H1 (cell line): Measurements from ENCODE around the gene TMEM35A. TPM values are rescaled to one million over a fixed set of nuclear protein-coding genes. Genes with fewer than 3 reads are reported as not detected.
A peak's percentile ranks its signal among the peaks of the same experiment; 100 is the strongest.

Source experiments
- CTCF ChIA-PET: fragments of 300-600 bp; sonication (Branson Sonifier 250); formaldehyde crosslinking; loops from one replicate; lab custom pipeline; 2021; ENCODE audit not compliant: partially characterized antibody; lab: Charles Lee
- POLR2A ChIA-PET: fragments of 300-600 bp; sonication (Branson Sonifier 250); formaldehyde crosslinking; loops from one replicate; lab custom pipeline; 2021; ENCODE audit warnings: inconsistent platforms; ENCODE audit not compliant: partially characterized antibody; lab: Charles Lee
- DNase-seq, 2 experiments: peaks; one replicate each; pipeline versions ENCODE4 v3.0.0 to v3.0.0-alpha.2; 2010 to 2022; ENCODE audit warnings: low spot score in 2 of 2, low read depth in 1 of 2, mixed read lengths in 1 of 2
- FAIRE-seq: peaks from 2 replicates; lab custom pipeline; 2011; peaks lifted over from hg19 to GRCh38; lab: Jason Lieb, UNC
- H2AFZ ChIP-seq: 2 replicates; pipeline ENCODE4 v1.8.1; 2012; ENCODE audit warnings: low read length, inconsistent platforms
- H2AK5ac ChIP-seq: 2 replicates; pipeline ENCODE4 v1.6.1; 2013; ENCODE audit warnings: low read depth, low read length
- H2BK120ac ChIP-seq: replicated peaks from 2 replicates; pipeline ENCODE3; 2013; ENCODE audit warnings: low read depth, low read length, inconsistent platforms
- H2BK12ac ChIP-seq: 2 replicates; pipeline ENCODE4 v1.6.1; 2013; ENCODE audit warnings: low read depth, low read length
- H2BK15ac ChIP-seq: 2 replicates; pipeline ENCODE4 v1.6.1; 2013; ENCODE audit warnings: low read length
- H2BK20ac ChIP-seq: 2 replicates; pipeline ENCODE4 v1.6.1; 2013; ENCODE audit warnings: low read length
- H2BK5ac ChIP-seq: 2 replicates; pipeline ENCODE4 v1.6.1; 2013; ENCODE audit warnings: low read depth, low read length
- H3K14ac ChIP-seq: 2 replicates; pipeline ENCODE4 v1.6.1; 2013; ENCODE audit warnings: inconsistent platforms; ENCODE audit not compliant: insufficient read length
- H3K18ac ChIP-seq: 2 replicates; pipeline ENCODE4 v1.6.1; 2013; ENCODE audit warnings: low read length; ENCODE audit errors: extremely low read depth
- H3K23ac ChIP-seq: 2 replicates; pipeline ENCODE4 v1.6.1; 2013; ENCODE audit warnings: inconsistent platforms; ENCODE audit not compliant: insufficient read length
- H3K23me2 ChIP-seq: 2 replicates; pipeline ENCODE4 v1.6.1; 2013; ENCODE audit warnings: low read depth, low read length
- H3K27ac ChIP-seq: 2 replicates; pipeline ENCODE4 v1.6.1; 2011; ENCODE audit warnings: low read depth, low read length, inconsistent platforms
- H3K27me3 ChIP-seq, 4 experiments: replicated peaks in 1 of 4; 1 replicate in 1 of 4; 2 replicates in 3 of 4; pipeline versions ENCODE4 v1.6.1 to v1.8.1; 2011 to 2013; ENCODE audit warnings: low read length in 3 of 4, mild to moderate bottlenecking in 3 of 4, inconsistent platforms in 2 of 4, mixed read lengths in 2 of 4, moderate library complexity in 1 of 4; ENCODE audit not compliant: control insufficient read depth in 3 of 4, insufficient read depth in 3 of 4; ENCODE audit errors: extremely low read depth in 1 of 4
- H3K36me3 ChIP-seq, 4 experiments: 2 replicates each; pipeline versions ENCODE4 v1.6.1 to v1.8.1; 2011 to 2013; ENCODE audit warnings: mild to moderate bottlenecking in 4 of 4, low read length in 3 of 4, moderate library complexity in 2 of 4, control low read depth in 1 of 4, inconsistent platforms in 1 of 4; ENCODE audit not compliant: insufficient read depth in 4 of 4, control insufficient read depth in 2 of 4
- H3K4ac ChIP-seq: replicated peaks from 2 replicates; pipeline ENCODE3; 2013; ENCODE audit warnings: low read length, low read depth, mixed read lengths, inconsistent platforms; ENCODE audit not compliant: insufficient read length
- H3K4me1 ChIP-seq, 4 experiments: replicated peaks in 1 of 4; 1 replicate in 1 of 4; 2 replicates in 3 of 4; pipeline versions ENCODE4 v1.6.1 to v1.8.1; 2011 to 2013; ENCODE audit warnings: low read length in 3 of 4, inconsistent platforms in 2 of 4, mixed read lengths in 1 of 4; ENCODE audit not compliant: insufficient read depth in 4 of 4, control insufficient read depth in 3 of 4
- H3K4me2 ChIP-seq, 2 experiments: 2 replicates each; pipeline versions ENCODE4 v1.6.1 to v1.8.1; 2011 to 2013; ENCODE audit warnings: low read depth in 2 of 2, low read length in 2 of 2, control low read depth in 1 of 2, inconsistent platforms in 1 of 2, mild to moderate bottlenecking in 1 of 2; ENCODE audit not compliant: insufficient read depth in 1 of 2
- H3K4me3 ChIP-seq, 4 experiments: fragments of 200-600, 300-600 bp in 1 of 4; sonication (generic), shearing (Covaris generic), sonication (Bioruptor Twin) in 1 of 4; 2 replicates each; pipeline versions ENCODE4 v1.5.1 to v1.8.1; 2011 to 2016; ENCODE audit warnings: low read length in 4 of 4, low read depth in 3 of 4, control low read depth in 2 of 4, inconsistent platforms in 2 of 4, mild to moderate bottlenecking in 2 of 4, mixed read lengths in 1 of 4, moderate library complexity in 1 of 4; ENCODE audit not compliant: insufficient read depth in 2 of 4; ENCODE audit errors: extremely low read depth in 1 of 4
- H3K56ac ChIP-seq: replicated peaks from 2 replicates; pipeline ENCODE3; 2013; ENCODE audit warnings: low read depth, mild to moderate bottlenecking, mixed read lengths, low read length, inconsistent platforms; ENCODE audit not compliant: insufficient read length
- H3K79me1 ChIP-seq: 2 replicates; pipeline ENCODE4 v1.6.1; 2013; ENCODE audit warnings: low read depth, low read length, control low read depth
- H3K79me2 ChIP-seq, 2 experiments: 2 replicates each; pipeline versions ENCODE4 v1.6.1 to v1.8.1; 2012 to 2013; ENCODE audit warnings: low read length in 2 of 2, mild to moderate bottlenecking in 2 of 2, inconsistent platforms in 1 of 2; ENCODE audit not compliant: insufficient read depth in 2 of 2, control insufficient read depth in 1 of 2
- H3K9ac ChIP-seq, 4 experiments: replicated peaks in 1 of 4; 1 replicate in 1 of 4; 2 replicates in 3 of 4; pipeline versions ENCODE4 v1.6.1 to v1.8.1; 2011 to 2013; ENCODE audit warnings: low read depth in 3 of 4, low read length in 3 of 4, control low read depth in 2 of 4, mild to moderate bottlenecking in 2 of 4, moderate library complexity in 2 of 4, inconsistent platforms in 1 of 4; ENCODE audit errors: extremely low read depth in 1 of 4
- H3K9me3 ChIP-seq, 2 experiments: 2 replicates each; pipeline versions ENCODE4 v1.6.1 to v1.8.1; 2012 to 2013; ENCODE audit warnings: mild to moderate bottlenecking in 2 of 2, moderate library complexity in 2 of 2, control low read depth in 1 of 2, inconsistent platforms in 1 of 2, low read depth in 1 of 2, low read length in 1 of 2, mixed read lengths in 1 of 2; ENCODE audit not compliant: insufficient read depth in 2 of 2
- H4K20me1 ChIP-seq, 2 experiments: replicated peaks in 1 of 2; 2 replicates each; pipeline versions ENCODE3 to v1.8.1; 2011 to 2013; ENCODE audit warnings: inconsistent platforms in 2 of 2, low read length in 2 of 2, mild to moderate bottlenecking in 1 of 2; ENCODE audit not compliant: insufficient read depth in 2 of 2, control insufficient read depth in 1 of 2
- H4K5ac ChIP-seq: 2 replicates; pipeline ENCODE4 v1.6.1; 2013; ENCODE audit warnings: low read length, low read depth, mixed read lengths, inconsistent platforms; ENCODE audit not compliant: insufficient read length
- H4K8ac ChIP-seq: 2 replicates; pipeline ENCODE4 v1.8.0; 2013; ENCODE audit warnings: mild to moderate bottlenecking, moderate library complexity, low read length, inconsistent platforms; ENCODE audit not compliant: insufficient read depth; ENCODE audit errors: extremely low read depth
- H4K91ac ChIP-seq: replicated peaks from 2 replicates; pipeline ENCODE3; 2013; ENCODE audit warnings: low read length, mixed read lengths, inconsistent platforms; ENCODE audit not compliant: insufficient read length
- EP300 ChIP-seq, 2 experiments: IDR thresholded peaks; 1 replicate in 1 of 2; 2 replicates in 1 of 2; pipeline ENCODE4 v1.6.1; 2011 to 2012; ENCODE audit warnings: low read depth in 2 of 2, low read length in 2 of 2, mild to moderate bottlenecking in 2 of 2, borderline replicate concordance in 1 of 2, inconsistent platforms in 1 of 2, moderate library complexity in 1 of 2
- SP1 ChIP-seq: IDR thresholded peaks from 2 replicates; pipeline ENCODE4 v1.6.1; 2011; ENCODE audit warnings: low read depth, low read length
- TAF1 ChIP-seq: IDR thresholded peaks from 2 replicates; pipeline ENCODE4 v1.6.1; 2011; ENCODE audit warnings: mild to moderate bottlenecking, low read depth, low read length
- USF2 ChIP-seq: IDR thresholded peaks from 2 replicates; pipeline ENCODE4 v1.6.1; 2011; ENCODE audit warnings: low read length, improper control_type of control experiment
- YY1 ChIP-seq: IDR thresholded peaks from 2 replicates; pipeline ENCODE4 v1.6.1; 2011; ENCODE audit warnings: low read depth, mild to moderate bottlenecking, low read length
- WGBS, 2 experiments: shearing (Covaris generic) in 1 of 2; methylation state at CpG; one replicate each; pipeline versions ENCODE4 v1.1.6 to v1.1.7; 2013 to 2015; ENCODE audit warnings: low lambda C conversion rate in 2 of 2, mixed read lengths in 2 of 2, inconsistent platforms in 1 of 2, low coverage in 1 of 2, missing lambda C conversion rate in 1 of 2; ENCODE audit not compliant: insufficient replicate concordance in 2 of 2, insufficient coverage in 1 of 2, insufficient read length in 1 of 2; ENCODE audit errors: extremely low coverage in 1 of 2, missing lambda C conversion rate in 1 of 2; 5-methylcytosine and 5-hydroxymethylcytosine counted together
- polyA plus RNA-seq, 7 experiments: library from polyadenylated mRNA; depleted of rRNA in 3 of 7; stranded (reverse) in 5 of 7; unstranded in 2 of 7; fragments of >200 nt in 5 of 7; fragments of 200-250 nt in 2 of 7; gene quantifications; 1 replicate in 5 of 7; 2 replicates in 1 of 7; 4 replicates in 1 of 7; pipeline versions ENCODE4 v1.2.1 to v1.2.3, GENCODE V29; 2011 to 2013; ENCODE audit warnings: missing spikeins in 2 of 7, mixed read lengths in 2 of 7
- total RNA-seq: library from RNA; stranded (reverse); fragmentation: NEBNext Ultra II Directional; extraction: Animal tissue kit (Norgen Biotek cat#: 25700); gene quantifications from 2 replicates; pipeline ENCODE4 v1.2.1, GENCODE V29; 2021
- TF ChIP-seq, protein P1 (sequence below): IDR thresholded peaks from 2 replicates; pipeline ENCODE4 v1.6.1; 2012; ENCODE audit warnings: inconsistent platforms

Gene TMEM35A
- total and polyA plus RNA-seq, 2 of the 8 experiments (the other 6 are each of a cell fraction or from before 2014, with no cell fraction given): 5.5 to 5.8 TPM

- H4K20me1 ChIP-seq: no peaks in the 10 kb centered on the region
- DNase-seq (no peak), FAIRE-seq (no peak)
- H3K27me3 ChIP-seq: peaks cover 0 to 2% (median 1%) of the 10 kb centered on the region in 4 experiments; a peak in 3 of 7 replicates
- H4K5ac ChIP-seq: no peak overlapping the region
- H3K36me3 ChIP-seq: no peaks in the 10 kb centered on the region
- no peaks in the 10 kb centered on the region for H3K9me3 ChIP-seq
- no peak overlapping the region for H3K18ac ChIP-seq
- H2BK20ac ChIP-seq: no peak overlapping the region
- H2BK12ac ChIP-seq: no peak overlapping the region
- no peak overlapping the region for H3K9ac ChIP-seq
- no peak overlapping the region; the same call in 1 of the 2 replicates for H2AFZ ChIP-seq
- no peak overlapping the region for H4K91ac ChIP-seq
- no peak overlapping the region for H2BK120ac ChIP-seq
- H3K79me2 ChIP-seq: no peaks in the 10 kb centered on the region
- no peak overlapping the region for H3K4ac ChIP-seq
- CTCF ChIA-PET: no interaction called here
- H3K79me1 ChIP-seq: no peaks in the 10 kb centered on the region
- TF ChIP-seq EP300 (IDR thresholded peaks at IDR 0.05; ENCODE audit: borderline replicate concordance in 1 of 2, low read depth in 2 of 2, low read length in 2 of 2): no peak
- TF ChIP-seq TAF1: no peak
- no peak for TF ChIP-seq YY1
- TF ChIP-seq SP1: no peak
- TF ChIP-seq, protein P1, sequence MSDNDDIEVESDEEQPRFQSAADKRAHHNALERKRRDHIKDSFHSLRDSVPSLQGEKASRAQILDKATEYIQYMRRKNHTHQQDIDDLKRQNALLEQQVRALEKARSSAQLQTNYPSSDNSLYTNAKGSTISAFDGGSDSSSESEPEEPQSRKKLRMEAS: no peak
- no peak for TF ChIP-seq USF2
- peaks cover 0 to 2% (median 0%) of the 10 kb centered on the region in 4 experiments; a peak in 1 of 7 replicates for H3K4me1 ChIP-seq
- peak overlapping the region in 2 of 4 experiments; percentile 79 to 95; a peak in 5 of 8 replicates for H3K4me3 ChIP-seq
- H4K8ac ChIP-seq: no peak overlapping the region
- no peak overlapping the region for H3K23ac ChIP-seq
- no peak overlapping the region for H3K14ac ChIP-seq
- POLR2A ChIA-PET: interaction anchor here (0.6 to 1.4 kb wide), 2 partner anchors 12 to 46 kb away, joined by 7 read pairs; no protein-coding TSS in a partner anchor
- H2BK15ac ChIP-seq: no peak overlapping the region
- H3K56ac ChIP-seq: no peak overlapping the region
- H3K23me2 ChIP-seq: 0 out of 2 replicates have a peak, but pooled peaks cover 8% of the 10 kb centered on the region
- no peak overlapping the region for H2BK5ac ChIP-seq
- 65% methylated on average over 3 of the region's 3 CpGs; no CpG with 5 or more reads in 1 of the 2 experiments for WGBS, 2 experiments
- no peak overlapping the region for H3K27ac ChIP-seq
- H3K4me2 ChIP-seq: peak overlapping the region; percentile 79 to 88; a peak in 2 of 4 replicates
- H2AK5ac ChIP-seq: no peak overlapping the region
Measured at GRCh38 chrX:101080326-101081124, 1.8 kb downstream of the TMEM35A start.
